Daoy (cell line): ENCODE measurements around the gene SPATA33. TPM values are rescaled to one million over a fixed set of nuclear protein-coding genes. Genes with fewer than 3 reads are reported as not detected.
"Not testable (repeated sequence)": the region's sequence is repeated elsewhere in the genome, so short reads cannot be mapped to it uniquely, and the experiment has no call there.

Experiments
- DNase-seq: peaks from one replicate; pipeline ENCODE4 v3.0.0-alpha.2; 2015; ENCODE audit warnings: low read depth
- total RNA-seq: library from RNA; depleted of rRNA; stranded (reverse); fragments of >200 nt; shearing (Covaris generic); gene quantifications from 2 replicates; pipeline ENCODE4 v1.2.3, GENCODE V29; 2014

Gene SPATA33
- total RNA-seq, 1 experiment from 2014 or later, result 6.7 TPM

GRCh38 chr16:89664238-89664637 lies 6.6 kb downstream of the SPATA33 start:
- not testable (repeated sequence) for DNase-seq

DNA sequence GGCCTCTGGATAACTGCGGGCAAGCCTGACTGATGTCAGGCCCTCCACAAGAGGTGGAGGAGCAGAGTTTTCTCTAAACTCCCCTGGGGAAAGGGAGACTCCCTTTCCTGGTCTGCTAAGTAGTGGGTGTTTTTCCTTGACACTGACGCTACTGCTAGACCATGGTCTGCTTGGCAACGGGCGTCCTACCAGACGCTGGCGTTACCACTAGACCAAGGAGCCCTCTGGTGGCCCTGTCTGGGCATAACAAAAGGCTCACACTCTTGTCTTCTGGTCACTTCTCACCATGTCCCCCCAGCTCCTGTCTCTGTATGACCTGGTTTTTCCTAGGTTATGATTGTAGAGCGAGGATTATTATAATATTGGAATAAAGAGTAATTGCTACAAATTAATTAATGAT lies 9.4 kb downstream of the SPATA33 start:
- peak; percentile 41 for DNase-seq

DNA sequence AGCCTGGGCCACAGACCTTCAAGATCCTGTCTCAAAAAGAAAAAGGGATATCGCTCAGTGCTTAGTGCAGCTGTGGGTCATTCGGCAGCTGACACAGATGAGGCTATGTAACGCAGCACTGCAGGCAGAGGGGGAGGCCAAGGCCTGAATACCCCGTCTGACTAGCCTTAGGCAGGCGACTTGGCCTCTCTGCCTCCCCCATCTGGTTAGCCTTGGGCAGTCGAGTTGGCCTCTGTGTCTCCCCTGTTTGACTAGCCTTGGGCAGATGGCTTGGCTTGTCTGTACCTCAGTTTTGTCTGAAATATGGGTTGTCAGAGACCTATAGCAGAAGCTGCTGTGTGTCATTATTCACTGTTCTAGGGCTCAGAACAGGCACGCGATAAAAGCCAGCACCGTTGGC lies 10.0 kb downstream of the SPATA33 start:
- DNase-seq, result no peak

- DNase-seq, result no peak
These were observed 11.1 kb downstream of the SPATA33 start for GRCh38 chr16:89668790-89669158.

DNA sequence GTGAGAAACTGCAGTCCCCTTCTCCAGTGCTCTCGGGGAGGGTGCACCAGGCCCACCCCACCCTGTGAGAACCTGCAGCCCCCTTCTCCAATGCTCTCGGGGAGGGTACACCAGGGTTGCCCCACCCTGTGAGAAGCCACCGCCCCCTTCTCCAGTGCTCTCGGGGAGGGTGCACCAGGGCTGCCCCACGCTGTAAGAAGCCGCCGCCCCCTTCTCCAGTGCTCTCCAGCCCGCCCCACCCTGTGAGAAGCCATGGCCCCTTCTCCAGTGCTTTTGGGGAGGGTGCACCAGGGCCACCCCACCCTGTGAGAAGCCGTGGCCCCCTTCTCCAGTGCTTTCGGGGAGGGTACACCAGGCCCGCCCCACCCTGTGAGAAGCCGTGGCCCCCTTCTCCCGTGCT lies 12.1 kb downstream of the SPATA33 start:
- no peak for DNase-seq

DNA sequence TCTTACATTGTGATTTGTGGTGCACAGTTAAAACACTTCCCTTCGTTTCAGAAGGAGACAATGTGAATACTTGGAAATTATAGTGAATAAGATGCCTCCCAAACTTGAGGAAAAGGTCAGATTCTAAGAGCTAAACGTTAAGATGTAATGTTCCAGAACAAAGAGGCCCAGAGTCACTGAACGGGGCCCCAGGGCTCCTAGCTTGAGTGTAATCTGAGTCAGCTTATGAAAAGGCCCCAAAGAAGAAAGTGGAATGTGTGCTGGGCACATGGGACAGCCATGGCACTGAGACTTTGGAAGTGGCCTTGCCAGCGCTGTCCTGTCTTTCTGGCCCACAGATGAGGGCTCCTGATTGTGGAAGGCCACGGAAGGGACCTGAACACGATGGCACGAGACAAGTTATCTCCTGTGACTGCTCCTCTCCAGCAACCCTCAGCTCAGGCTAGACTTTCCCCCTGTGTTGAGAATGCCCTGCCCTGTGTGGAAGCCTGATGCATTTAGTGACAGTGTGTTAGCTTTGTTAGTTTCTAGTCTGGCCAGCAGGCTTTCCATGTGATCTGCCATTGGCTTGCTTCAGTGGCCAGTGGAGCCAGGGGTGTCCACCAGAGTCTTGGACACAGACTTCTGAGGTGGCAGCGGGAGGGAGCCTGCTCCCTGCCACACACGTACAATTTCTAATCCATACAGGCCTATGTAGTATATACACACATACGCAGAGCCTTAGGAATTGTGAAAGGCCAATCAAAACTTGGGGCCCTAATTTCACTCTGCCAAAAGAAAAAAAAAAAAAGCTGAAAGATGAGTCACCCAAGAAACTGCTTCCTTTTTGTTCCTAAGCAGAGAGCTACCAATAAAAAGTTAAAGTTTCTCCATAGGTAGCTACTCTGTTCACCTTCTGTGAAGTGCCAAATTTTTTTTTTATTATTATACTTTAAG lies 13.1 kb downstream of the SPATA33 start:
- no peak for DNase-seq

DNA sequence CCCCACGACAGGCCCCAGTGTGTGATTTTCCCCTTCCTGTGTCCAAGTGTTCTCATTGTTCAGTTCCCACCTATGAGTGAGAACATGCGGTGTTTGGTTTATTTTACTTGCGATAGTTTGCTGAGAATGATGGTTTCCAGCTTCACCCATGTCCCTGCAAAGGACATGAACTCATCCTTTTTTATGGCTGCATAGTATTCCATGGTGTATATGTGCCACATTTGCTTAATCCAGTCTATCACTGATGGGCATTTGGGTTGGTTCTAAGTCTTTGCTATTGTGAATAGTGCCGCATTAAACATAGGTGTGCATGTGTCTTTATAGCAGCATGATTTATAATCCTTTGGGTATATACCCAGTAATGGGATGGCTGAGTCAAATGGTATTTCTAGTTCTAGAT lies 13.9 kb downstream of the SPATA33 start:
- not testable (repeated sequence) for DNase-seq

DNA sequence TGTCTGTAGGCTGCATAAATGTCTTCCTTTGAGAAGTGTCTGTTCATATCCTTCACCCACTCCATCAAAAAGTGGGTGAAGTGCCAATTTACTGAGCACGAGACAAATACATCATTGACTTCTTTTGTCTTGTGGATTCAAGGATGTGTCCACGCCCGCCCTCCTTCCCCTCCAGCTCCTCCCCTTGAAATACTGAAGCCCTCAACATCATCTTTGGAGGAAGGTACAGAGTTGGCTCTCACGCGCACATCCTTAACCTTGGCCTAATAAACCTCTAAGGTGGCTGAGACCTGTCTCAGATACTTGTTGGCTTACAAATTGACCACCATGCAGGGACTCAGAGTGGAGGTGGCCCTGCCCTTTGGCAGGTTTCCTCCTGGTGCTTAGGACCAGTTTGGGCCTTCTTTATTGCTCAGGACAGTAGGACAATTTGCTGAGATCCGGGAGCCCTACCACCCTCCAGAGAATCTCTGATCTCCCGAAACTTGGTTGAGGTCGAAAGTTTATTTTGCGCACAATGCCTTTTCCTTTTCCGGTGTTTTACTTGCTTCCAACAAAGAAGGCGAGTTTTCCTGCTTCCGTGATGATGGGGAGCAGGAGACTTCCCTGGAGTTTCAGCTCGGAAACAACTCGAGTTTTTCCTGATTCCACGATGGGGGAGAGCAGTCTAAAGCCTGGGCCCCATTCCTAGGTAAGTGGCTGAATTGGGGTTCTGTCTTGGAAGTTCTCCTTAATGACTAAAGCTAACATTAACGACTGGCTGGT lies 14.7 kb downstream of the SPATA33 start:
- no peak for DNase-seq

DNA sequence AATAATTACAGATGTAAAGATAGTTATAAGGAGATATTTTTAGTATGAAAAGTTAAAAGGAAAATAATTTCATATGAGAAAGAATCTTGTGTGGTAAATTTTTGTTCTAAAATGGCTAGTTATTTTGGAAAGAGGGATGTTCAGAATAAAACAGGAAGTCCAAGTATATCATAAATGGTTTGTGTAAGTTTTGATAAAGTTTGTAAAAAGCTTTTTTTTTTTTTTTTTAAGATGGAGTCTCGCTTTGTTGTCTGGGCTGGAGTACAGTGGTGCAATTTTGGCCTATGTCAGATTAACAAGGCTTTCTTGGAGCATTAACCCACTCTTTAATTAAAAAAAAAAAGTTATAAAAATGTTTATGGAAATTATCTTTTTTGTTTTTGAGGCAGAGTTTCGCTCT lies 20.6 kb downstream of the SPATA33 start:
- DNase-seq, result no peak

DNA sequence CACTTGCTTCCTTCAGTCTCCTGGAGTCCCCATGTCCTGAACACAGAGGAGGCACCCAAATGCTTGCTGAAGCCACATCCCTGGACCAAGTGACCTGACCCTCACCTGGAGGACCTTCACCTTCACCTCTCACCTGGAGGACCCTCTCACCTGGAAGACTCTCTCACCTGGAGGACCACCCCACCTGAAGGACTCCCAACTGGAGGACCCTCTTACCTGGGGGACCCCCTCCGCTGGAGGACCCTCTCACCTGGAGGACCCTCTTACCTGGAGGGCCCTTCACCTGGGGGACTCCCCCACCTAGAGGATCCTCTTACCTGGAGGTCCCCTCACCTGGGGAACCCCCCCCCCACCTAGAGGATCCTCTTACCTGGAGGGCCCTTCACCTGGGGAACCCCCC lies 28.3 kb downstream of the SPATA33 start:
- no peak for DNase-seq

DNA sequence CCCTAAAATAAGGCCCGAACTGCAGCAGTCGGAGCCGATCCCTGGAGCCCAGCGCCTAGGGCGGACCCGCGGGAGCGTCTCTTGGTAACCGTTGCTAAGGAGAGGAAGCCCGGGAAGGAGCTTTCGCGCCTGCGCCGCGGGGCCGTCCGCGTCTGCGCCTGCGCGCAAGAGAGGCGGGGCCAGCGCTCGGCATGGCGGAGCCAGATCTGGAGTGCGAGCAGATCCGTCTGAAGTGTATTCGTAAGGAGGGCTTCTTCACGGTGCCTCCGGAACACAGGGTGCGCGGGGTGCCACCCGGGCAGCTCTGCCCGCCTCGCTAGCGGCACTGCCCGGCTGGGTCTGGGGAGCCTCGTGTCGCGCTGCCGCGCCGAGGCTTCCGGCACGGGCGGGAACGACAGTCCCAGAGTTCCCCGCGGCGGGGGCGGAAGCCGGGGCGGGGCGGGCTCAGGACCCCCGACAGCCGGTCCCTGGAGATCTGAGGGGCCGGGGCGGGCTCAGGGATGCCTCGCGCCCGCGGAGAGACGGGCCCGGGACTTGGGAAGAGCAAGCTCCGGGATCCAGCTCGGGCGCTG lies 29.0 kb downstream of the SPATA33 start, which contains the start of gene CDK10:
Gene CDK10, plus strand, starts transcription at position 170 of the 572 bp plus-strand sequence. Its CDS starts 22 bp downstream, at position 192.
- DNase-seq, result peak; percentile 71

DNA sequence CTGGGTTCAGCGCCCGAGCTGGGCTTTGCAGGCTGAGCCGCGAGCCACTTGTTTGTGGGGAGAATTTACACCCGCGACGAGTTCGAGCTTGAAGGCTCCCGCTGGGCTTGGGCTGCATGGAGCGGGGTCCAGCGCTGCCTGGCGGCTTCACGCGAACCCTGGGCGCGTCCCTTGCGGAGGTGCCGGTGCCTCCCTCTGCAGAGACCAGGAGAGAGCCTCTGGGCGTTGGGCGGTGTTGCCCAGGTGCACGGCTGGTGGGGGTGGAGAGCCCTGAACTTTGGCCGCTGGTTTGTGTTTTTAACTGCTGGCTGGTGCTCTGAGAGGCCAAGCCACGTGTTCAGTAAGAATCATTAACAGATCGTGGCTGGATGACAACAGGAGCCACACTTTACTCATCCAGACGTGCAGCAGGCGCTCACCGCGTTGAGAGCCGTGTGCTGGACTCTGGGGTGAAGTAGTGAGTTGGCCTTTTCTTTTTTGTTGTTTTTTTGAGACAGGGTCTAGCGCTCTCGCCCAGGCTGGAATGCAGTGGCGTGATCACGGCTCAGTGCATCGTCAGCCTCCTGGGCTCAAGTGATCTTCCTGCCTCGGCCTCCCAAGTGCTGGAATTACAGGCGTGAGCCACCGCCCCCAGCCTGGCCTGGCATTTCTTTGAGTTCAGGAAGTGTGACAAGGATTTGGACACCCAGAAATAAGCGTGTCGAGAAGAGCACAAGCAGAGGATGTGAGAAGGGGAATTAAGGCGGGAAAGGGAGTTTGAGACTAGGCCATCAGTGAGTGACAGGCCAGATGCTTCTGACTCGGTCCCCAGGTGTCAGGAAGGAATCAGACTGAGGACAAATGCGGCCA lies 29.7 kb downstream of the SPATA33 start:
- DNase-seq, result peak; percentile 49

DNA sequence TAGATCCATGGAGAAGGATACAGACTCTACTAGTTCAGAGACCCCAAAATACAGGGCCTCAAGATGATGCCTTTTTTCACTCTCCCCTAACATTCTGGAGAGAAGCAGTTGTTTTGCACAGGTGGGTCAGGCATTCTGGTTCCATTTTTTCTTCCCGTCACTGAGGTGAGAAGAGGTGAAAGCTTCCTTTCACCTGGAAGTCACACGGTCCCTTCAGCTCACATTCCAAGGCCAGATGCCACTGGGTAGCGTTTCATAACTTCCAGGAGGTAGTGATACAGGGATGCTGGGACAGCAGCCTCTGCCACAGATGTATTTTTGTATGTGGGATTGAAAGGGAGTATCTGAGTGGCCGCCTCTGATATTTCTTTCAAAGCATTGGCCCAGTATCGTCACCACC lies 30.8 kb downstream of the SPATA33 start:
- DNase-seq, result no peak

DNA sequence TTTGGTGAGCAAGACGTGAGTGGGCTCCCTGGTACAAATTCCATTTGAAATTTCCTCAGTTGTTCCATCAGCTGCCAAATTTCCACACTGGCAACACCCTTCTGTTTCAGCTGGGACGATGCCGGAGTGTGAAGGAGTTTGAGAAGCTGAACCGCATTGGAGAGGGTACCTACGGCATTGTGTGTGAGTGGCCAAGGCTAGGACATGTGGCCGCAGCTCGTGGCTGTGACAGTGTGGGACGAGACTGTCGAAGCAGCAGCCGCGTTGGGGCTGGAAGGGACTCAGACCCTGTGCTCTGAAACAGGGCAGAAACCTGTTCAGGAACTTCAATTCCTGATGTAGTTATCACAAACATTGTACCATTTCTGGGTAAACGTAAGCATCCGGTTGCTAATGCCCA lies 31.5 kb downstream of the SPATA33 start:
- DNase-seq, result no peak

DNA sequence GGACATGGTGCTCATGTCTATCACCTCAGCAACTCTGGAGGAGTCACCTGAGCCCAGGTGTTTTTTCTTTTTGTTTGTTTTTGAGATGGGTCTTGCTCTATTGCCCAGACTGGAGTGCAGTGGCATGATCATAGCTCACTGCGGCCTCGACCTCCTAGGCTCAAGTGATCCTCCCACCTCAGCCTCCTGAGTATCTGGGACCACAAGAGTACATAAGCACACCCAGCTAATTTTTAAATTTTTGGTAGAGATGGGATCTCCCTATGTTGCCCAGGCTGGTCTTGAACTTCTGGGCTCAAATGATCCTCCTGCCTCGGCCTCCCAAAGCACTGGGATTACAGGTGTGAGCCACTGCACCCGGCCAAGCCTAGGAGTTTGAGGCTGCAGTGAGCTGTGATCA lies 32.0 kb downstream of the SPATA33 start:
- DNase-seq, result not testable (repeated sequence)

DNA sequence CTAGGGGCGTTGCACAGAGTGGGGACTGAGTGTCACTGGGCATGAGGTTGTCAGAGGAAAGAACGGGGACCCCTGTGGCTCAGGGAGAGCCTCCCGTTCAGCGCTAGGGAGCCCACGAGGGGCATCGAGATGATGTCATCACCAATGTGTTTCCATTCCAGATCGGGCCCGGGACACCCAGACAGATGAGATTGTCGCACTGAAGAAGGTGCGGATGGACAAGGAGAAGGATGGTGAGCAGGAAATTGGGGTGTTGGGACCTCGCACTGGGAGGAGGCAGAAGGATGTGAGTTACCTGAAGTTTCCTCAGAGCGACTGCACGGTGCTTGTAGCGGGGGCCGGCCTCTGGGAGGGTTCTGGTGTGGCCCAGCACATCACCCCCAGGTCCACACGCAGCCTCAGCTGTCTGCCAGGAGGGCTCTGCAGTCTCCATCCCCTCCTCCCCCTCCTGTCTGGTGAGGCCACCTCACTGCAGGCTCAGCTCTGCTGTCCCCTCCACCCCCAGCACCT lies 32.8 kb downstream of the SPATA33 start:
- no peak for DNase-seq

- no peak for DNase-seq
These were observed 33.8 kb downstream of the SPATA33 start for GRCh38 chr16:89691231-89691985.

DNA sequence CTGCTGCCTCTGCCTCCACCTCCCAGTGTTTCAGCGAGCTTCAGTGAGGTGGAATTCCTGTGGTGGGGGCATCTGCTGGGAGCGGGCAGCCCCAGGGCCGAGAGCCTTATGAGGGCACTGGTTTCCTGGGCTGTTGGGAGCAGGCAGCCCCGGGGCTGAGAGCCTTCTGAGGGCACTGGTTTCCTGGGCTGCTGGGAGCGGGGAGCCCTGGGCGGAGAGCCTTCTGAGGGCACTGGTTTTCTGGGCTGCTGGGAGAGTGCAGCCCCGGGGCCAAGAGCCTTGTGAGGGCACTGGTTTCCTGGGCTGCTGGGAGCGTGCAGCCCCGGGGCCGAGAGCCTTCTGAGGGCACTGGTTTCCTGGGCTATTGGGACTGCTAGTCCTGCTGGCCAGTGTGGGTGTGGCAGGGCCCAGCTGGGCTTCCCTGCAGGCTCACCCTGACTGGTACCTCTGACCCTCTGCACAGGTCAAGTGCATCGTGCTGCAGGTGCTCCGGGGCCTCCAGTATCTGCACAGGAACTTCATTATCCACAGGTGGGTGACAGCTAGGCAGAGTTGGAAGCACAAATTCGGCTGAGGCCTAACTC lies 34.4 kb downstream of the SPATA33 start:
- no peak for DNase-seq

- DNase-seq, result no peak
These were observed 35.7 kb downstream of the SPATA33 start for GRCh38 chr16:89693289-89693731.
